CD4-positive, alpha-beta T cell treated with Interleukin-2 at 100 ng/mL for 4 hours (primary cell): Measurements from ENCODE around the gene NFS1.
"Not testable (repeated sequence)": the region's sequence is repeated elsewhere in the genome, so short reads cannot be mapped to it uniquely, and the experiment has no call there.

Source experiments
- DNase-seq: peaks from one replicate; pipeline ENCODE4 v3.0.0-alpha.2; 2020; ENCODE audit warnings: low spot score

Gene NFS1

DNA sequence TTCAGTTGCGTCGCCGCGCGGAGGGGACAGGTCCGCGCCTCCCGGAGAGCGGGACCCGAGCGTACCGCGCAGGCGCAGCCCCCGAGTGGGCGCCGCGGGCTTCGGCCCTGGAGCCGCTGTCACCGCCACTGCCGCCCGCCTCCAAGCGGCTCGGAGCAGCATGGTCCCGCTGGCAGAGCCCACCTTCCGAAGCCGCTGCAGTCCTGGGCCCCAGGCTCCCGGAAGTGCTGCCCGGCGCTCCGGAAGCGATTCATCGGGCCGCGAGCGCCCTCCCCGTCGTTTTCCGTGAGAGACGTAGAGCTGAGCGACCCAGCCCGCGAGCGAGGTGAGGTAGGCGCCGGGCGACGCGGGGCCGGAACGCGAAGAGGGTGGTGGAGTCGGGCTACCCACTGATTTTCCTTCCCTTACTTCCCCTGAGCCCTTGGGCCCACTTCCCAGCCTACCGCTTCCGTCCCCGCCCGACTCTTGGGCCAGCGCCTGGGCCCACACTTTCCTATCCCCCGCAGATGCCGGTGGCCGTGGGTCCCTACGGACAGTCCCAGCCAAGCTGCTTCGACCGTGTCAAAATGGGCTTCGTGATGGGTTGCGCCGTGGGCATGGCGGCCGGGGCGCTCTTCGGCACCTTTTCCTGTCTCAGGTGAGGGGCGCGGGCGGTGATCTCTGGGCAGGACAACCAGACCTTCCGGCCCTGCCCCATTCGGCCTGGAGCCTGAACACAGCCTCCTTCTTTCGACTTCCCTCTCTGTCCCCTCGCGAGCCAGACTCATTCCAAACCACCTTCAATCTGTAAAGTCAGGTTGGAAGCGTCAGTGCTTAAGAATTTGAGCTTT, at the start of gene NFS1, which contains the start of gene ROMO1:
Gene NFS1, minus strand, starts transcription at position 226 of the 830 bp plus-strand sequence. Its CDS starts 64 bp downstream, at position 162.
Gene ROMO1, plus strand, starts transcription at position 279 of the 830 bp plus-strand sequence. Its CDS starts 228 bp downstream, at position 507.
- DNase-seq = peak; percentile 86

DNA sequence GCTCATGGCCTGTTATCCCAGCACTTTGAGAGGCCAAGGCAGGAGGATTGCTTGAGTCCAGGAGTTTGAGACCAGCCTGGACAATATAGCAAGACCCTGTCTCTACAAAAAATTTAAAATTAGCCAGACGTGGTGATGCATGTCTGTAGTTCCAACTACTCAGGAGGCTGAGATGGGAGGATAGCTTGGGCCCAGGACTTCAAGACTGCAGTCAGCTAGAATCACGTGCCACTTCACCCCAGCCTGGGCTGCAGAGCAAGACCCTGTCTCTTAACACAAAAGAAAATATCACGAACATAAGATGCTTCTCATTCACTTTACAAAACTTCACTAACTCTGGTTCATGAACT, 45.3 kb upstream of the NFS1 start:
- not testable (repeated sequence) for DNase-seq

DNA sequence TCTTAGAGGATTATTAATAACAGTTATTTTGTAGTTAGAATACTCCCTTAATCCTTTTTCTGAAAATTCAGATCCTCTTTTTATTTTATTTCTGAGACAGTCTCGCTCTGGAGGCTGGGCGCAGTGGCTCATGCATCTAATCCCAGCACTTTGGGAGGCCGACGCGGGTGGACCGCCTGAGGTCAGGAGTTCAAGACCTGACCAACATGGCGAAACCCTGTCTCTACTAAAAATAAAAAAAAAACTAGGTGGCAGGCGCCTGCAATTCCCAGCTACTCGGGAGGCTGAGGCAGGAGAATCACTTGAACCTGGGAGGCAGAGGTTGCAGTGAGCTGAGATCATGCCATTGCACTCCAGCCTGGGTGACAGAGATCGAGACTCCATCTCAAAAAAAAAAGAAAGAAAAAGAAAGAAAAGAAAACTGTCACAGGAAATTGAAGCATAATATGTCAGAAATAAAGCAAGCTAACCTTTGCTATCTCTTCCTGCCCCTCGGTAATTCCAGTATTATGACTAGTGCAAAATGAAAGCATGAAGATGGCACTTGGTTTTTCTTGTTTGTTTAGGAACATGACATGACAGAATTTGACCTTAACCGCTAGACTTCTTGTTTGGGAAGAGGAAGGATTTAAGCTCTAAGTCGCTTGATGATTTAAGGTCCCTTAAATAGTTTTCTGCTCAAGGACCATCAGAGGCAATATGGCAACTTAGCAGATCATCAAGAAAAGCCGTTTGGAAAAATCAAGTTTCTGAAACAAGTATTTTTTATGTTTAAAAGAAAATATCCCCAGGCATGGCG, 44.7 kb upstream of the NFS1 start:
- DNase-seq = peak; percentile 24

DNA sequence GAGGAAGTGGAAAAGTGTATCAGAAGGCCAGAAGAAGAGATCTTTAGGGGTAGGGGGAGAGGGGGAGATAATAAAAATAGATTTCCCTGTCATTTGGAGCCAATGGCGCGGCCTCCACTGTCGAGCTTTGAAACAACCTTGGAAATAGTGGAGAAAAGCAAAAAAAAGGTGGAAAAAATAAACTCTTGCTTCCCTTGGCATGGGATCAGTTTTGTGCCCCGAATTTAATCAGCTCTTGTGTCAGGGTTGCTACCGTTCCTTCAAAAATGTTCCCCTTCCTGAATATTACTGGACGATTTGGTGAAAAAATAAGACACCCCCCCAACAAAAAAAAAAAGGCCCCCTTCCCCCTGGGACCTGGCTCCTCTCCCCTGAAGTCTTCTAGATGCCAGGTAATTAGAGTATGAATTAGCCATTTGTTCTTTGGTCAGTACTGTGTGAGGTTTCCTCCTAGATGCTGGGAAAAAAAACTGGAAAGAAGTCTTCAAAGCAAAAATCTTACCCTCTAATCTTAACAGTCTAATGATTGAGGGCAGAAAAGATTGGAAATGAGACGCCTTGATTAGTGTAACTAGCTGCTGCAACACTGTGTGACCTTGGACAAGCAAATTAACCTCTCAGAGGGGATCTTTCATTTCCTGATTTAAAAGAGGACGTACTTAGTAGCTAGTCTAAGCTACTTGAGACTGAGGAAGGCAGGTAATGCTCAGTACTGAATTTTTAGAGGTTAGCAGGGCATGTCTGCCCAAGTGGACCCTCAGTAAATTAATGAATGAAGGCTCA, 43.8 kb upstream of the NFS1 start:
- peak; percentile 47 for DNase-seq

DNA sequence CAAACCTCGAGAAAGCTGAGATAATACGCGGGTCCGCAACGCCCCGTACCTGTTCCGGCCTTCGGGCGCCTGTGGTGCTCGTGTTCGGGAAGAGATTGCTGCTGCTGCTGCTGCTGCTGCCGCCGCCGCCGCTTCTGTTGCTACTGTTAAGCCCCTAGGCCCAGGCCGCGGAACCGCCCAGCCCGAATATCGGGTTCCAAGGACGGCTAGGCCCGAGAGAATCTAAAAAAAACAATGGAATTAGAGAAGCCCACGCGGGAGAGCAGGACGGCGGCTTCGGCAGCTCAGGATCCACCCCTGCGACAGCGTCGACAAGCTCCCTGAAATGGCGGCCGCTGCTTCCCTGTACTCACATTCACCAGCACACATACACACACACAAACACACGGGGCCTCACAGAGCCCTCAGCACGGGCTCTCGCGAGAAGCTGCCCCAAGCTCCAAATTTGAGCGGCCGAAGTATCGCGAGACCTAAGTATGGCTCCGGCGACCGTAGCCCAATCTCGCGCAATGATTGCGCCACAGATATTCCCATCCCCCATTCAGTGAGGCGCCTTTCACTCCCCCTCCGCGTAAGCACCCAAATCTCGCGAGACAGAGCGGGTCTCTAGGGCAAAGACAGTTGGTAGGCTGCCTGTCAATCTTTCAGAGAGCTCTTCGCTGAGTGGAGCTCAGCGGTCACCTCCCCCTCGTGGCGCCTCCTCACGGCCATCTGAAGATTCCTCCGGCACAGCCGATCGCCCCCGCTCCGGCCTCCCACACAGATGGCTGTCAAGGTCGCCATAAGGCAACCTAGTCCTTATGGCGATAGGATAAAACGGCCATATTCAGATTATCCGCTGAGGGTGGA, 43.0 kb upstream of the NFS1 start, which contains the start of gene RBM39:
Gene RBM39, minus strand, starts transcription at position 369 of the 849 bp plus-strand sequence. CDS start 1,386 bp downstream, outside the sequence.
- peak; percentile 100 for DNase-seq

DNA sequence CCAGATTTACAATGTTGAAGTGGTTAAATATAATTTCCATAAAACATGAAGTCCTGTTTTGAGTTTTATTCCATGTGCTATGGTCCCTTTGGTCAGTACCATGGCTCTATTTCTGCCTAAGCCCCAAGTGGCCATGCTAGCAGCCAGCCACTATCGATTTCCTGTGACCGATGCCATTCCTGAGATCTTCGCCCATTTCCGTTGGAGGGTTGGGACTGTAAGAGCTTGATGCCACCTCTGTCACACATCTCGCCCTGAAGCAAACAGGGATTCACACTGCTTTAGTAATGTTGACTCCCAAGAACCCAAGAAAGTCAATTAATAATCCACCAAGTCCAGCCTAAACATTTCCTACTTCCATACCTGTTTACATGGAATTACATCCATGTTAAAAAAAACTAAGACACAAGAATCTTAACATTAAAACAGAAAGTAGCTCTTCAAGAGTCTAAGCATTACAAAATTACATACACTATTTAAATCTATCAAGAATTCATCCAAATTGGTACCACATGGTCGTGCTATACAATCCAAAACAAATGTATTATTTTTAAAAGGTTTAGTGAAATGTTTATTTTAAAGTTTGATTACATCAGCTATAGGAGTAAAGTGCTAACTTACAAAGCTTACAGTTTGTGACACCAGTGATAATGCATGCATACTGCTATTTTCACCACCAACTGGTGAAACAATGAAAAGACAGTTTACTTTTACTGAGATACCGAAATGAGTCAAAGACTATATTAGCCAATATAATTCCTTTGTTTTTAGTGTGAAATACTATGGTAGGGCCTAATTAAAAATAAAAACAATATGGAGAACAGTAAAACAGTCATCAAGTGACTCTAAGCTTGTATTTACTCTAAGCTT, 40.4 kb upstream of the NFS1 start:
- peak; percentile 52 for DNase-seq

DNA sequence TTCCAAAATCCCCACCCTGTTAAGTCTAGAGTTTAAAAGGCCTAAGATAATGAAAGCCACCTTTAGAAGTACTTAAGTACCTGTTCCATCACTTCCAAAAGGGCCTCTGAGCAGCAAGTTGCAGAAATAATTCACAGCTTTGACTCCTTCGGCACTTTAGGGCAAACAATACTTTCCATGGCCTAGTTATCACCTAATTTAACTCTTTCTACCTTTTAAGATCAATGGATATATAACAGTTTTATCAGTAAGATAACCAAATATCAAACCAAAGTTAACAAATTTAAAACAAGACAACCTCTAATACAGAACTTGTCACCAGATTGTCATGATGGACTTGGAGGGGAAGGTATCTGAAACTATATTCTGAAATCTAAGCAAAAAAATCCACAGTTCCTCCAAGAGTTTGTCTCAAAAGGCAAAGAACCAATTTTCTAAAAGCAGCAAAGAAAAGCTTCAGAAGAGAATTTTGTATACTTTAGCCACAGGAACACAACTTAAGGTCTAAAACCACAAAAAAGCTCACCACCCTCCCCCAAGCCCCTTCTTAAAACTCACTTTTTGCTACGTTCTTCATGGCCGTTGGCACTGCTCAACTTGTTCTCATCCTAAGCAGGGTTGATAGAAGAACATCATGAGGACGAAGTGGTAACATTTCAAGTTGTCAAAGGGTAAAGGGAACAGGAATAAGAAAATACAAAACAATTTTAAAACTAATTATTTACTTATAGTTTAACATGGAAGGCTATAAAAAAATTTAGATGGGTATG, 39.4 kb upstream of the NFS1 start:
- DNase-seq = no peak

DNA sequence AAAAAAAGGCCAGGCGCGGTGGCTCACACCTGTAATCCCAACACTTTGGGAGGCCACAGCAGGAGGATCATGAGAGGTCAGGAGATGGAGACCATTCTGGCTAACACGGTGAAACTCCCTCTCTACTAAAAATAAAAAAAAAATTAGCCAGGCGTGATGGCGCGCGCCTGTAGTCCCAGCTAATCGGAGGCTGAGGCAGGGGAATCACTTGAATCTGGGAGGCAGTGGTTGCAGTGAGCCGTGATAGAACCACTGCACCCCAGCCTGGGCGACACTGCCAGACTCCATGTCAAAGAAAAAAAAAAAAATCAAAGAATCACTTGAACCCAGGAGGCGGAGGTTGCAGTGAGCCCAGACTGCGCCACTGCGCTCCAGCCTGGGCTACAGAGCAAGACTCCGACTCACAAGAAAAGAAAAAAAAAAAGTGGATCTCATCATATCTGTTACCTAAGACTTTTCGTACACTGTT, 38.7 kb upstream of the NFS1 start:
- no peak for DNase-seq

DNA sequence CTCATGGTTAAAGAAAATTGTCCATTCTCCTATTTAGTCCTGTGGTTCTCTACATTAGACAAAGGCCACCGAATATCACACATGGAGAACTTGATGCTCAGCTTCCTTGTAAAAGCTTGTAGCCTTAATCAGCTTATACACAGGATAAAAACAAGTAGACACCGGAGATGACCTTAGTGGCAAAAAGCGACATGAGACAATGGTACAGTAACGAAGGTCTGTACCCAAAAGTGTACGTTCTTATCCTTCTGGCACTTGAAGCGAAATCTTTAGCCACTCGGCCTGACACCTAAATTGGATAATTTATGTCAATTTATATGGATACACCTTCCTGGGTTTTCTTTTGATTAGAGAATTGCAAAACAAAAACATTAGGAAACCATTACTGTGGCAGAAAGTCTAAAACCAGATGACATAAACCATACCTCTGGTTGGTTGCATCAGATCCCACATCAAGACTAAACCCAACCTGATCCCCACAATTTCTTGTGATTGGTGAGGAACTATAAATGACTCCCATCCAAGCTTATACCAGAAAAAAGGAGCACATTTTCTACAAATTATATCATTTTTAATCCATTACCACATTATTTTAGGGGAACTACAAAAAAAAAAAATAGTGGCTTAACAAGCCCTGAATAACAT, 36.8 kb upstream of the NFS1 start:
- DNase-seq = no peak

DNA sequence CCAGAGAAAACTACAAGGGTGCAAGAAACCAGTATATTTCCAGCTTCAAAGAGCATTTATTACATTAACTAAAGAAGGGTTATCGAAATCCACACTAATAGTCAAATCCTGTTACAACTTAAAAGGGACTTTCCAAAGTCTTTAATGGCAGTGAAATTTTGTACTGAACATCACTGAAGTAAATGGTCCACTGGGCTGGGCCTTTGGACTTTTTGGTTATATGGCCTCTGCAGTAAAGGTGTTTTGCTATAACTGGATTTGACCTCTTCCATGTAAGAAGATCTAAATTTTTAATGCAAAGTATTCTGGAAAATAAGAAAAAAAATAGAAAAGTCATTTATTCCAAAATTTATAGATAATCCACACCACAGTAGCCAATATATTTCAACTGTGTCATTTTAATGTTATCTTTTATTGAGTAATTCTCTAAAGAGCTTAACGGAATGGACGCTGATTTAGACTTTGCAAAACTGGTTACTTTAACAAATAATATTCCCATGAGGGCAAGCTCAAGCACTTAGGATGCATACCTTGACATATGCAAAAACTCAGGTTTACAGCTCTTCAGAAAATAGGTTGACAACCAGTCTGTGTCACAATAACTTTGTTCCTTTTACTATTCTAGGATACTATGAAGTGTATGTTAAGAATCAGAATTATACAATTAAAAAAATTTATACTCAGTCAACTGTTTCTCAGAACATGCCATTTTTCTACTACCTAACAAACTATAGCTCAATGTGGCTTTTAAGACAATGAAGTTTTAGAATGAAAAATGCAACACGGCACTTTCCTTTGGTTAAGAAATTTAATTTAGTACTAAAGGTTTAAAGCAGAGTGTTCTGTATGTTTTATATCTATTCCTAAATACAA, 35.9 kb upstream of the NFS1 start:
- DNase-seq = no peak

DNA sequence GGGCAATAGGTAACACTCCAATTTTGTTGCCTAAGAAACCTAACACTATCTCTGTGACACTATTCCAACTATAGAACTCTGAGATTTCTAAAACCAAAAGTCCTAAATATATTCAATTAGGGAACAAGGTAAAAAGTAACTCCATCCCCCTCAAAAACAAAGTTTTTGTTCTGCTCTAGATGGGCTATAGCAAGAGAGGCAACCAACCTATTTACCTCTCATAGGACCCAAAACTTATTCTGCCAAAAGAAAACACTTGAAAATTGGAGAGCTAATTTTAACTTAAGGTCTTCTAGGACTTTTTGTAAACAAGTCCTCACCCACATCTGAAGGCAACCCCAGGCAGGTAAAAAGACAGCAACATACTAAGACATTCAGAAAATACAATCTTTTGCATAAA, 35.2 kb upstream of the NFS1 start:
- DNase-seq = no peak

DNA sequence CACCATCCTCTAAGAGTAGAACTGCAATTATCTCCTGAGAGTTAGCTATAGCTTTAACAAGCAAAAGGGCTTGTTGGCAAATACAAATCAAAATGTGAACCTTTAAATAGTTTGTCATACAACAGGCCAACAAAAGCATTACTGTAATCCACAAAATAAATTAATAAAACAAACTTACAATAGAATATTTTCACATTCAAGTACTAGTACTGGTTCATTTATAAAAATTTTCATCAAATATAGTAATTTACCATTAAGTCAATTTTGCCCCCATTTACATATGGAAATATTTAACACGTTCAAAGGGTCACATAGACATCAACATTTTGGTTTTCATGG, 33.5 kb upstream of the NFS1 start:
- no peak for DNase-seq

DNA sequence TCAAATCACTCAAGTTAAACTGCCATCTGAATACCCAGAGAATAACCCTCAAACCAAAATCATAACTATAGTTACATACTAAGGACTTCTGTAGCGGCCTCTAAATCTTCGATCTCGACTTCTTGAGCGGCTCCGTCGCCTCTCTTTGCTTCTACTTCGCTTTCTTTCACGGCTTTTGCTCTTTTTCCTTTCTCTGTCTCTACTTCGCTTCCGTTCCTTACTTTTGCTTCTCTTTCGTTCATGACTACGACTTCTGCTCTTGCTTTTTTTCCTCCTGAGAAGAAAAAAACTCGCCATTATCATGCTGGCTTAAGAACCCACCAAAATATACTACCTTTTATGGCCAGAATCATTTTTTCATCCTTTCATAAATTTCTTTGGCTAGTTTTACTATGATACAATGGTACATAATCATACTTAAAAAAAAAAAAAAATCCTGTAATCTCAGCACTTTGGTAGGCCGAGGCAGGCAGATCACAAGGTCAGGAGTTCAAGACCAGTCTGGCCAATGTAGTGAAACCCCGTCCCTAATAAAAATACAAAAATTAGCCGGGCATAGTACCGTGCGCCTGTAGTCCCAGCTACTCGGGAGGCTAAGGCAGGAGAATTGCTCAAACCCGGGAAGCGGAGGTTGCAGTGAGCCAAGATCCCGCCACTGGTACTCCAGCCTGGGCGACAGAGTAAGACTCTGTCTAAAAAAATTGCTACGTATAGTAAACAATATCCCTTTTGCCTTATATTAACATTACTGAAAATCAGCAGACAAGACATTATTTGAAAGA, 32.9 kb upstream of the NFS1 start:
- no peak for DNase-seq

DNA sequence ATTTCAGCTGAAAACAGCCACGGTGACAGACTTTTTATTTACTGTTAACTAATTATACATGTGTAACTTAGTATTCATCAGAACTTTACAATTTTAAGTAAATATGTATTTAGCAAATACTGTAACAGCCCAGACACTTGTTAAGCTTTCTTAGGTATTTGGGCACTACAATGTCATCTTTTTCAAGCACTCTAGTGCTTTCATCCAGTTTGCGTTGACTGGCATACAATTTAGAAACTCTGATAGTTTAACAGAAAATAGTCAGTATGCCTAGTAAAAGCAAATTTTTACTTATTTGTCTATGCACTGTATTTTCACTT, 32.3 kb upstream of the NFS1 start:
- no peak for DNase-seq

DNA sequence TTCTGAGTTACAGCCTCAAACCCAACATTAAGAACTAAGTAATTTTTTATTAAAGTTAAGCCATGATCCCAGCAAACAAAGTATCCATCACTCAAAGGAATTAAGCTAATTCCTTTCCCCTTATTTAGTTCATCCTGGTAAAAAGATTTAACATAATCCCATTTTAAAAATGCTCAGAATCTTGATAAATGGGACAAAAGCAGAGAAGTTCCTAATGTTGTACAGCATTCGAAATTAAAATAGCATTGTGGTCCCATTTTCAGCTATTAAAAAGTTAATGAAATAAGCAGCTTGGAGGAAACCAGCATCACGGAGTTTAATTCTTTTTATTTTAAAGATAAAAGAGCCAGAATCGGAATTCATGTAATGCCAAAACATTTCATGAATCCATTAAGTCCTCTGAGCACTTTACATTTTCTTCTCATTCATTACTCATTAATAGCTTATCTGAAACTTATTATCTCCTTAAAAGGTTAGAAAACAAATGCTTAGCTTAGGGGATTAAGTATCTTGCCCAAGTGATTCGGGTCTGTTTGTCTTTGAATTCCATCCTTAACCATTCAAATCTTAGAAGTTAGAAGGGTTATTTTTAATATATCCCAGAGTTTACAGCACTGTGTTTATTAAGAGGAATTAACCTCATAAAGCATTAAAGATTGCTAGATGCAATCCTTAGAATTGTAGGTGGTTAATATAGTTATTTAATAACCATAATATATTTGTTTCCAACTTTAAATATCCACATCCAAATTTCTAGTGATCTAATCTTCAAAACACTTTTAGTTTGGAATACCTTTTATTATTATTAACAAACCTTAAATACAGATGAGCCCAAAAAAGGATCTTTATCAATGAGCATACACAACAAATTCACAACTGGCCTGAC, 31.7 kb upstream of the NFS1 start:
- no peak for DNase-seq

DNA sequence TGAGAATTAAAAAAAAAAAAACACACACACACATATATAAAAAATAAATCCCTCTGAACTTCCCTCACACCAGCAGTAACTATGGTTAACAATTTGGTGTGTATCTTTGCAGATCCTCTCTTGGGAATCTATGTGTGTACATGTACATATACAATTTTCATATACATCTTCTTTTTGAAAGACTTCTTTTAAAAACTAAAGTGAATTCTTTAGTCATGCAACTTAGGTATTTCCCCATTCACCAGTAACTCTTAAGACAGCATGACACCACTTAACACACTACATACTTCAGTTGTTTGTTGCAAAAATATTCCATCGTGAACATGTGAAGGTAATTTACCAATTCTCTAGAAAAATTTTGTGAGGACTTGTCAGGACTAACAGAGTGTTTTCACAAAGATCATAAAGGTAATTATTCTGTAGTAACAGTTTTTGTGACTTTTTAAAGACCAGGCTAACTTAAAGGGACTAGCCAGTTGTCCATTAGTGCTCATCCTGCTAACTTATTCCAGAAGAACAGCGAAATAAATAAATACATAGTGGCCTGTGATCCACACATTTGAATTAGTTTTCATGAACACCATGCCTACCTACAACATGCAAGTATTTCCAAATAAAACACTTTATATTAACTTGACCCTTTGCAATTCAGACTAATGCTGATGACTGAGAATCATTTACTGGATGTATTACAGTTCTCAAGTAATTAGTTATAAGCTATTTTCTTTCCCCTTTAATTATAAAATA, 30.9 kb upstream of the NFS1 start:
- no peak for DNase-seq
